HG03196 (cell line): Measurements from ENCODE around the gene RPRD2.

Experiments
- ATAC-seq: cut with Tn5 transposase; IDR thresholded peaks from one replicate; pipeline ENCODE4 v1.9.1; 2021; ENCODE audit not compliant: unreplicated experiment

The RPRD2 gene

DNA sequence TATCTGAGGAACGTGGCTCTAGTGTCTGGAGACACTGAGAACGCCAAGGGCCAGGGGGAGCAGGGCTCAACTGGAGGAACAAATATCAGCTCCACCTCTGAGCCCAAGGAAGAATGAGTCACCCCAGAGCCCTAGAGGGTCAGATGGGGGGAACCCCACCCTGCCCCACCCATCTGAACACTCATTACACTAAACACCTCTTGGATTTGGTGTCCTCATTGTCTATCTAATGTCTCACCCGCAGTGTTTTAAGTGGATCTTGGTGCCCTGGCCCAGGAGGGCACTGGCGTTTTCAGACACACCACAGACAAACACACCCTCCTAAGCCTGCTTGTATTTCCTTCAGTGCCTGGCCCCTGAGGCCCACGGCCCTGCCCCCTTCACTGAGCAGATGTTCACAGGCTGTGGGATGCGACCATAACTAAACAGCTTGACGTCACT lies 149.4 kb downstream of the RPRD2 start:
- no peak for ATAC-seq

DNA sequence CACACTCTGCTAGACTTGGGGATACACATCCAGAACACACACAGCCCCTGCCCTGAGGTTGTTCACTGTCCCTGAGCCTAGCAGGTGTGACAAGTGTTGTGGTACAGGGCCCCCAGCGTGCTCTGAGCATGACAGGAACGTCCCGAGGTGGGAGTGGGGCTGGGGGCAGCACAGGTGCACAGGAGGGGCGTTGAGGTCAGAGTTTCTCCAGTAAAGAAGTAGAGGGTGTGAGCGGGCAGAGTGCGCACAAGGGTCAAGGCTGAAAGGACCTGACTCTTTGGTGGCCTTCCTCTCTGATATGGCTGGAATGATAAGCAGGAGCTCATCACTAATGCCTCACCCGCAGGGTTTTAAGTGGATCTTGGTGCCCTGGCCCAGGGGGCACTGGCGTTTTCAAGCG lies 150.3 kb downstream of the RPRD2 start:
- no peak for ATAC-seq

DNA sequence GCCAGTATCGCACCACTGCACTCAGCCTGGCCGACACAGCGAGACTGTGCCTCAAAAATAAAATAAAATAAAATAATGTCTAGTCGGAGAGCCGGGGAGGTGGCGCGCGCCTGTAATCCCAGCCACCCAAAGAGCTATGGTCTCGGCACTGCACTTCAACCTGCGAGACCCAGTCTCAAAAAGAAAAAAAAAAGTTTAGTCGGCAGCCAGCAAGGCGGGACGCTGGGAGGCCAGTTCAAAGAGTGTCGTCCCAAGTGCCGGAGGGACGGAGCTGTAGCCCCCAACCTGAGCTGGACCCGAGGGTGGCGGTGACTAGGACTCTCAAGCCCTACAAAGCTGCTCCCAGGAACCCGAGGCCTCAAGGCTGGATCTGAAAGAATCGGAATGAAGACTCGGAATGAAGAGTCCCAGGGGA lies 151.0 kb downstream of the RPRD2 start:
- ATAC-seq, result peak; percentile 1

DNA sequence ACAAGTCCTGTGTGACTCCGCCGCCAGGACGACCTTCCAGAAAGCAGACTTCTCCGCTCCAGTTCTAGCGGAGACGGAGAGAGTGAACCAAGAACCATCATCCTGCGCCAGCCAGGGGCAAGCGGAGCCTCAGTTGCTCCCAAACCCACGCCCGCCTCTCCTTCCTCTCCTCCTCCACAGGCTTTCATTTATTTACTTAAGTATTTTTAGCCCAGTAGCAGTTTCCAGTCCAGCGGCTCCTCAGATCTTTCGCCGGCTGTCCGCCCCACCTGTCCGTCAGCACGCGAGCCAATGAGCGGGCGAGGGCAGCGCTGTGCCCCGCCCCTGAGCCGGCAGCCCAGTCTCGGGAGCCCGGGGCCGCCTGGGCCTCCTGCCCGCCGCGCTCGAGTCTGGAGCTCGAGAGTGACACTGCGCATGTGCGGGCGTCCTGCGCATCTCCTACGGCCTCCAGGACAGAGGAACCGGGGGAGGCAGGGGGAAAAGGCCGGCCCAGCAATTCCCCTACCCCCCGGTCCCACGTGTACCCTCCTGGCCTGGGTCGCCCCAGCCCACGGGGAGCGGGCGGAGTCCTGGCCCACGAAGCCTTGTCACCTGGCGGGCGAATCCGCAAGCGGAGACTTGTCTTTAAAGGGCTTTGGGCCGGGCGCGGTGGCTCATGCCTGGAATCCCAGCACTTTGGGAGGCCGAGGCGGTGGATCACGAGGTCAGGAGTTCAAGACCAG lies 151.5 kb downstream of the RPRD2 start, which contains the start of gene FALEC:
FALEC (plus strand) TSS at position 425 of the 722 bp plus-strand sequence.
- ATAC-seq, result peak; percentile 92

DNA sequence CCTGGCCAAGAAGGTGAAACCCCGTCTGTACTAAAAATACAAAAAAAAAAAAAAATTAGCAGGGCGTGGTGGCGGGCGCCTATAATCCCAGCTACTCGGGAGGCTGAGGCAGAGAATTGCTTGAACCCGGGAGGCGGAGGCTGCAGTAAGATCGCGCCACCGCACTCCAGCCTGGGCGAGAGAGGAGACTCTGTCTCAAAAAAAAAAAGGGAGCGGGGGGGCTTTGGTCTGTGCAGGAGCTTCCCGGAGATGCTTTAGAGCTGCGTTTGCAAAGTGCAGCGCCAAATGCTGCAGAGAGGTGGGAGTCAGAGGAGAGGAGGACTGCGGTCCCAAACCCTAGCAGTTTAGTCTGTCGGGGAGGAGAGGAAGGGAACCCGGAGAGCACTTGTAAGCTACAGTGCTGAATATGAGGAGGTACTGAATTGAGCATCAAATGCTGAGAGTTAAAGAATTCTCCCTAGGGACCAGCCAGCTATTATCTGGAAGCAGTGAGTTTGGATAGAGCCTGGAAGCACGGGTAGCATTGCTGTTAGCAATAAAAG lies 152.2 kb downstream of the RPRD2 start:
- ATAC-seq, result no peak

DNA sequence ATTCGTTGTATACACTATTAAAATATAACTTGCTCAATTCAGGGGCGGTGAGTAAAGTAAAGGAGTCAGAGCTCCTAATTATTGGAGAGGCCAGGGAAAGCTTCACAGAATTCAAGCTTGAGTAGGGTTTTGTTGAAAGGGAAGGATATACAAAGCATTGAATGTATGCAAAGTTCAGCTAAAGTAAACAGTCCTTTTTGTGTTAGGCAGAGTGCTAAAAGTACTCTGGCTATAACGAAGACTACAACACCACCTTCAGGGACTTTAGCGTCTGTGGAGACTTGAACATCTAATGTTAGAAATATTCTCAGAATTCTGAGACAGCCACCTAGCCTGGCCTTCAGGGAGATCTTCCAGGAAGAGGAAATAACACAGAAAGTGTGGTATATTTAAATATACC lies 152.7 kb downstream of the RPRD2 start:
- ATAC-seq, result no peak

DNA sequence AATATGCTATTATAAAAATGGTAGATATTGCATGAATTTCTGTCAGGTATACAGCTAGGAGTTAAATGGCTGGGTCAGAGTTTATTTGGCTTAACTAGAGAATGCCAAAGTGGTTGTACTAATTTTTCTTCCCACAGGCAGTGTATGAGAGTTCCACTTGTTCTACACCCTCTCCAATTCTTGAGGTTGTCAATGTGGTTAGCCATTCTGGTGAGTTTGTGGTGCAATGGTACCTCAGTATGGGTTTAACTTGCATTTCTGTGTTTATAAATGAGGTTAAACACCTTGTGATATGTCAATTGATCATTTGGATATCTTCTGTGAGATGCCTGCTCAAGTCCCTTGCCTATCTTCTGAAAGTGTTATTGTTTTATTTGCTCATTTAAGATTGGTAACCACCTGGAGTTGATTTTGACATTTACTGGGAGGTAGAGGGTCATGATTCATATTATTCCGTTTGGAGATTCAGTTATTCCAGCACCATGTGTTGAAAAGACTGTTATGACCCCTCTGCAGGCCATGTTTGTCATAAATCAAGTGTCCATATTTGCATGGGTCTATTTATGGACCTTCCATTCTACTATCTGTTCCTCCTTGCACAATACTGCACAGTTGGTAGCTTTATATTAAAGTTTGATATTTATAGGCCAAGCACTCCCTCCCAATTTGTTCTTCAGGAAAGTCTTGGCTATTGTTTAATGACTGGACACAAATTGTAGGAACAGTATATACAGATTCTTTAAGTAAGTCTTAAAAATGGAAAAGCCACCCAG lies 157.4 kb downstream of the RPRD2 start:
- ATAC-seq, result no peak

DNA sequence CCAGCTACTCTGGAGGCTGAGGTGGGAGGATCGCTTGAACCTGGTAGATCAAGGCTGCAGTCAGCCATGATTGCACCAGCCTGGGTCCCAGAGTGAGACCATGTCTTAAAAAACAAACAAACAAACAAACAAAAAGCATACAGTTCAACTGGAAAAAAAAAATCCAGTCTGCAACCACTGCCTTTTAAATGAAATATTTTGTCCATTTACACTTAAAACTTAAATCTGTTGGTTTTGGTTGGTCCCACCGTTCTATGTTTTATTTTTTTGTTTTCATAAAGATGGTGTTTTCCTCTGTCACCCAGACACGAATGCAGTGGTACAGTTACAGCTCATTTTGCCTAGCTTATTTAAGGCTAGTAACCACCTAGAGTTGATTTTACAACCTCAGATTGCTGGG lies 161.4 kb downstream of the RPRD2 start:
- ATAC-seq, result no peak
